HUES64 (cell line): Measurements from ENCODE around the gene FAM193A.

Experiments
- H3K27ac ChIP-seq: 2 replicates; pipeline ENCODE4 v1.7.0; 2013; ENCODE audit warnings: low read depth, low read length, inconsistent platforms
- H3K27me3 ChIP-seq: 2 replicates; pipeline ENCODE4 v1.6.1; 2013; ENCODE audit warnings: mild to moderate bottlenecking, low read length; ENCODE audit not compliant: insufficient read depth
- H3K36me3 ChIP-seq: 2 replicates; pipeline ENCODE4 v1.6.1; 2013; ENCODE audit warnings: mild to moderate bottlenecking, low read length; ENCODE audit not compliant: insufficient read depth
- H3K4me1 ChIP-seq: 2 replicates; pipeline ENCODE4 v1.6.1; 2013; ENCODE audit warnings: mild to moderate bottlenecking, low read length, moderate library complexity; ENCODE audit not compliant: insufficient read depth
- H3K4me3 ChIP-seq: 2 replicates; pipeline ENCODE4 v1.5.1; 2013; ENCODE audit warnings: mild to moderate bottlenecking, low read length, moderate library complexity
- H3K9ac ChIP-seq: 2 replicates; pipeline ENCODE4 v1.6.1; 2013; ENCODE audit warnings: mild to moderate bottlenecking, low read depth, low read length
- H3K9me3 ChIP-seq: 2 replicates; pipeline ENCODE4 v1.6.1; 2013; ENCODE audit warnings: low read depth, low read length; ENCODE audit not compliant: insufficient read depth
- WGBS: fragments of 150-250, 120-280 bp; methylation state at CpG from one replicate; pipeline ENCODE4 v1.1.7; 2013; ENCODE audit warnings: missing lambda C conversion rate; 5-methylcytosine and 5-hydroxymethylcytosine counted together

FAM193A gene

DNA sequence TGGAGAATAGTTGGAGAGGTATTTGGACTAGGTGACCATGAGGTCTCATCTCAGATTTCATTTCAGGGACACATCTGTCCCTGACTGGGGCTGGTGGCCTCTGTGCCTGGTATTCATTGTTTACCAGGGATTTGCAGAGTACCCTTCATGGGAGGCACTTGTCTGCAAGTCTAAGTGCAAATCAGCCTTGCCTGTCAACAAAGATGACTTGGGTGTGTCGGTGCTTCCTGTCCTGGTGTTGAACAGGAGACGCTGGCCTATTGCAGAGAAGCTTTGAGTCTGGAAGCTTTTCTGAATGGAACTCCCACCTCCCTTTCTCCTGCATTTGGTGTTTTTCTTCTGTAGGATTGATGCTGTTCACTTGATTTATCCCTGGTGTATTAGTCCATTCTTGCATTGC lies 115.6 kb downstream of the FAM193A start:
- no peaks in the 10 kb centered on the region for H3K4me1 ChIP-seq
- H3K27me3 ChIP-seq, result no peaks in the 10 kb centered on the region
- H3K36me3 ChIP-seq, result peaks cover 66% of the 10 kb centered on the region
- WGBS, result 92% methylated on average over 2 of the region's 2 CpGs
- no peak overlapping the region for H3K4me3 ChIP-seq
- H3K9ac ChIP-seq, result no peak overlapping the region
- no peak overlapping the region for H3K27ac ChIP-seq
- no peaks in the 10 kb centered on the region for H3K9me3 ChIP-seq

DNA sequence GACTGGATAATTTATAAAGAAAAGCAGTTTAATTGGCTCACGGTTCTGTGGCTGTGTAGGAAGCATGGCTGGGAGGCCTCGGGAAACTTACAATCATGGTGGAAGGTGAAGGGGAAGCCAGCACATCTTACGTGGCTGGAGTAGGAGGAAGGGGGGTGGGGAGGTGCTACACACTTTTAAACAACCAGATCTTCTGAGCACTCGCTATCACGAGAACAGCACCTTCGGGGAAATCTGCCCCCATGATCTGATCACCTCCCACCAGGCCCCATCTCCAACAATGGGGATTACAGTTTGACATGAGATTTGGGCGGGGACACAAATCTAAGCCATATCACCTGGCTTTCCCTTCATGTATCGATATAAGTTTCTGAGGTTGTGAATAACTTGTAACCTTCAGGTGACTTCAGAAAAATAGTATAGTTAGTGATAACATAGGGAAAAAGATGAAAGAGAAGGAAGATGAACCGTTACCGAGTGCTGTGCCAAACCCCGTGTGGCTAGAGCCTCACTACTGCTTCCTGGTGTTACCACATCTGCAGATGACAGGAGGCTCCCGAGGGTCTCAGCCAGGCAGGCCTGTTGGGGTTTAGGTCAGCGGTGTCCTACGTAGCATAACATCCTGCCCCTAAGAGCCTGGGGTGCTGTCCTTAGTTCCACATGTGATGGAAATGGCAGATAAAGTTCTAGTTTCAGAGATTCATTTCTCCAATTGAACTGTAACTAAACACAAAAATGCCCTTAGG lies 116.1 kb downstream of the FAM193A start:
- H3K4me1 ChIP-seq, result no peaks in the 10 kb centered on the region
- WGBS, result 92% methylated on average over 14 of the region's 14 CpGs
- peaks cover 68% of the 10 kb centered on the region for H3K36me3 ChIP-seq
- H3K9me3 ChIP-seq, result no peaks in the 10 kb centered on the region
- H3K27ac ChIP-seq, result no peak overlapping the region
- H3K9ac ChIP-seq, result no peak overlapping the region
- H3K4me3 ChIP-seq, result no peak overlapping the region
- H3K27me3 ChIP-seq, result no peaks in the 10 kb centered on the region

DNA sequence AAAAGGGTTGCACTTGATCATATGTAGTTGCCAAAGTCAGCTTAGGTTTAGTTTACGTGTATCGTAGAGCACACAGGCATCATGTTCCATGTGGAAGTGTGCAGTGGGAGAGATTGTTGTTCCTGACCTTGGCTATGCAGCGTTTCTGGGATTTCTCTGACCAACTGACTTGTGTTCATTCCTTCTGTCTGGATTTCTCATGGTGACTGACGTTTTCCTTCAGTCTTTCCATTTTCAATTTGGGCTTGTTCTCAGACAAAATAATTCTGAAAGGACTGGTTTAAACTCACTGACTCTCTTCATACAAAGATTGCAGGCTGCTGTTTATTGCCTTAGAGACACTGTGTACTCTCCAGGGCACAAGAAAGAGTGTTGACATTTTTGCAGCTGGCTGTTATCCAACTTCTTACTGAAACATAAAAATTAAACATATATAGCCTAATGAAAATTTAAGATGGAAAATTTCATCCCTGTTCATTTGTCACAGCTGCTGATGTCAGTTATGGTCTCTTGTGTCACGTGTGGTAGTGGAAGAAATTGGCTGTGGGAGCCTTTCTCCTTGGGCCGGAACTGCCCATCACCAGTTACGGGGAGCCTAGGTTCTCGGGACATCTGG lies 124.3 kb downstream of the FAM193A start:
- H3K4me1 ChIP-seq, result no peaks in the 10 kb centered on the region
- H3K36me3 ChIP-seq, result peaks cover 82% of the 10 kb centered on the region
- no peaks in the 10 kb centered on the region for H3K27me3 ChIP-seq
- no peak overlapping the region for H3K9ac ChIP-seq
- no peaks in the 10 kb centered on the region for H3K9me3 ChIP-seq
- no peak overlapping the region for H3K4me3 ChIP-seq
- 95% methylated on average over 8 of the region's 8 CpGs for WGBS
- no peak overlapping the region for H3K27ac ChIP-seq

DNA sequence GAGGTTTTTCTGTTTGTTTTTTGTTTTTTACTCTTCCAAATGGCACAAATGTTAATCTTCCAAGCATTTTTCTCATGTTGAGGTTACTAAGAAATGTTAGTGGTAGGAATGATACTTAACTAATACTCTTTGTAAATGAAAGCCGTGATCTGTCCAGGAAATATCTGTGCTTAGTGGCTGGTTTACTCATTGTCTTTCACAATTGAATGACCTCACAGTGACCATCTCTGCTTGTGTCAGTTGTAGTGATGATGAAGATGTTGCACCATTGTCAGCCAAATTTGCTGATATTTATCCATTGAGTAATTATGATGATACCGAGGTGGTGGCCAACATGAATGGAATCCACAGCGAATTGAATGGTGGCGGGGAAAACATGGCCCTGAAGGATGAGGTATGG lies 126.2 kb downstream of the FAM193A start:
- H3K36me3 ChIP-seq, result peaks cover 69% of the 10 kb centered on the region
- no peaks in the 10 kb centered on the region for H3K9me3 ChIP-seq
- 98% methylated on average over 4 of the region's 4 CpGs for WGBS
- H3K27me3 ChIP-seq, result no peaks in the 10 kb centered on the region
- H3K4me1 ChIP-seq, result no peaks in the 10 kb centered on the region
- no peak overlapping the region for H3K9ac ChIP-seq
- H3K27ac ChIP-seq, result no peak overlapping the region
- H3K4me3 ChIP-seq, result no peak overlapping the region

DNA sequence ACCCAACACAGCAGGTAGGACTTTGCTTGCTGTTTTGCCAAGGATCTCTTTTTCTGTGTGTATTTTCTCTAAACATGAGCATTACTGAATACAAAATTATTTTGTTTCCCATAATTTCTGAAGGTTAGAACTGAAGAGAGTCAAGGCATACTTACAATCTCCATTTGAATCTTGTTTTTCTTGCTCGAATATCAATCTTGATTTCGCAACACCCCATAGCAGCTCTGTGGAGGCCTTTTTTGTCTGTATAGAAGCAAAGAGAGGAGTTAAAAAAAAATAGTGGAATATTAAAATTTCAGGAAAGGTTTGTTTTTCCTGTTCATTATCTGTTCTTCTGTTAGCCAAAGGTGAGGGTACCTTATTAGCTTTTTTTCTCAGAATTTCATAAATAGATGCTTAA lies 126.8 kb downstream of the FAM193A start:
- Histone ChIP-seq H3K27ac (no peak overlapping the region), H3K9me3 (no peaks in the 10 kb centered on the region), H3K4me1 (no peaks in the 10 kb centered on the region), H3K27me3 (no peaks in the 10 kb centered on the region), H3K36me3 (peaks cover 67% of the 10 kb centered on the region), H3K4me3 (no peak overlapping the region), H3K9ac (no peak overlapping the region)
- 97% methylated on average over 2 of the region's 2 CpGs for WGBS

DNA sequence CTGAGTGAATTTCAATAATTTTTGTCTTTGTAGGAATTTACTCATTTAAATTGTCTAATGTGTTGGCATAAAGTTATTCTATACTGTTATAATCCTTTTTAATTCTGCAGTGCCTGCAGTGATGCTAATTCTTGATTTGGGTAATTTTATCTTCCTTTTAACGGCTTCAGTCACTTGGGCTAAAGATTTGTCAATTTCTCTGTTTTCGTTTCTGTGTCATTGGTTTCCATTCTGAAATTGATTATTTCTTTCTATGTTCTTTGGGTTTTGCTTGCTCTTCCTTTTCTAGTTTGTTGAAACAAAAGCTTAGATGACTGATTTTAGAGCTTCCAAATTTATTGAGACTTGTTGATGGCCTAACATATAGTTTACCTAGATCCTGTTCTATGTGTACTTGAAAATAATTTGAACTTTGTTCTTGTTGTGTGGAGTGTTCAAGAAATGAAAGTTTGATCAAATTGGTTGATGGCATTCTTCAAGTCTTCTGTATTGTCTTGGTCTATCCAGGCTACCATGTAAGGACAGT lies 130.3 kb downstream of the FAM193A start:
- WGBS, result 93% methylated on average over 2 of the region's 2 CpGs
- no peak overlapping the region for H3K9ac ChIP-seq
- H3K4me3 ChIP-seq, result no peak overlapping the region
- H3K27me3 ChIP-seq, result no peaks in the 10 kb centered on the region
- no peaks in the 10 kb centered on the region for H3K4me1 ChIP-seq
- no peak overlapping the region for H3K27ac ChIP-seq
- H3K9me3 ChIP-seq, result no peaks in the 10 kb centered on the region
- H3K36me3 ChIP-seq, result peaks cover 61% of the 10 kb centered on the region

DNA sequence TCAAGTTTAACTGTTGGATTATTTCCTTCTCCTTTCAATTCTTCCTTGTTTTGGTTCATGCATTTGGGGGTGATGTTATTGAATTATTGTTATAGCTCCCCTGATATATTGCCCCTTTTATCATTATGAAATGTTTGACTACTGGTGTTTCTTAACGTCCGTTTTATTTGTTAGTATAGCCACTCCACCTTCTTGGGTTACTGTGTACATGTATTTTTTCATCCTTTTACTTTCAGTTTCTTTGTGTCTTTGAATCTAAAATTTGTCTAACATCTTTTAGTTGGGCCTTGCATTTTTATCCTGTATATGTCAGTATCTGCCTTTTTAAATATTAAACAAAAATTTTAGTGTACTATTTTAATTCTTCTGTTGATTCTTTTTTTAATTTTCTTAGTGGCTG lies 131.0 kb downstream of the FAM193A start:
- Histone ChIP-seq H3K9ac (no peak overlapping the region), H3K27me3 (no peaks in the 10 kb centered on the region), H3K27ac (no peak overlapping the region), H3K36me3 (peaks cover 66% of the 10 kb centered on the region), H3K4me3 (no peak overlapping the region), H3K9me3 (no peaks in the 10 kb centered on the region), H3K4me1 (no peaks in the 10 kb centered on the region)
- no CpG with 5 or more reads among the region's 2 CpGs for WGBS

DNA sequence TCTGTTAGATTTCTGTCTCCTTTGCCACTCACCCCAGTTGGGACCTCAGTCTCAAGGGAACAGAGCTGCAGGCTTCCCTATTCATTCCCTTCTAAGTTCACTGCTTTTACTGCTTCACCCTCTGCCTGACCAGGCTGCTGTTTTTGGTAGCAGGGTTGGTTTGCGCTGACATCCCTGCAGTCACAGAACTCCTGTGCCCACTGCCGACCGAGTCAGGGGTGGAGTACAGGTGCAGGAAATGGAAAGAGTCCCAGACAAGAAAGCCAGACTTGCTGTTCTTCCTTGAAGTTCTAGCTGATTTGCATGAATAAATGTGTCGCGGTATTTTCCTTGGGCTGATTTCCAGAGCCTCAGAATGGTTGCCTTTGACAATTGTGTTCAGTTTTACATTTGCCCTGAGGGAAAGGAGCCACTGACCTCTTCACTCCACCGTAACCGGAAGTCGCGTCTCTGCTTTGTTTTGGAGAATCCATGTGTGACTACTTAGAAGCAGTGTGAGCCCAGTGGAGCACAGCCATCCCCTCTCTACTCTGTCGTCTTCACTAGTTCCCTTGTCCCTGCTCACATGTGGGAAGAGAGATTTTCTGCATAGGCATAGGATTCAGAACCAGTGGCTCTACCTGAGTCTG lies 134.9 kb downstream of the FAM193A start:
- 90% methylated on average over 10 of the region's 10 CpGs for WGBS
- Histone ChIP-seq H3K9me3 (no peaks in the 10 kb centered on the region), H3K9ac (no peak overlapping the region), H3K36me3 (peaks cover 77% of the 10 kb centered on the region), H3K27ac (no peak overlapping the region), H3K4me1 (no peaks in the 10 kb centered on the region), H3K27me3 (no peaks in the 10 kb centered on the region), H3K4me3 (no peak overlapping the region)

DNA sequence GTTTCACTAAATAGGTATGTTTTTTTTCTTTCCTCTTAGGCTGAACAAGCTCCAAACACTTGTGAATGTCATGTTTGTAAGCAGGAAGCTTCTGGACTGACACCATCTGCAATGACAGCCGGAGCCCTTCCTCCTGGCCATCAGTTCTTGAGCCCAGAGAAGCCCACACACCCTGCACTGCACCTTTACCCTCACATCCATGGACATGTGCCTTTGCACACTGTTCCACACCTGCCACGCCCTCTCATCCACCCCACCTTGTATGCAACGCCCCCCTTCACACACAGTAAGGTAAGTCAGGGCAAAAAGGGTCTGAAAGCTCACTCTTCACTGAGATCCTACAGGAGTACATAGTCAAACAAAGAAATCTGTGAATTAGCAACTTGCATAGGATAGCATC lies 135.6 kb downstream of the FAM193A start:
- H3K36me3 ChIP-seq, result peaks cover 78% of the 10 kb centered on the region
- H3K9ac ChIP-seq, result no peak overlapping the region
- H3K9me3 ChIP-seq, result no peaks in the 10 kb centered on the region
- no peaks in the 10 kb centered on the region for H3K27me3 ChIP-seq
- H3K4me1 ChIP-seq, result no peaks in the 10 kb centered on the region
- no peak overlapping the region for H3K4me3 ChIP-seq
- no peak overlapping the region for H3K27ac ChIP-seq
- 91% methylated on average over 3 of the region's 3 CpGs for WGBS

DNA sequence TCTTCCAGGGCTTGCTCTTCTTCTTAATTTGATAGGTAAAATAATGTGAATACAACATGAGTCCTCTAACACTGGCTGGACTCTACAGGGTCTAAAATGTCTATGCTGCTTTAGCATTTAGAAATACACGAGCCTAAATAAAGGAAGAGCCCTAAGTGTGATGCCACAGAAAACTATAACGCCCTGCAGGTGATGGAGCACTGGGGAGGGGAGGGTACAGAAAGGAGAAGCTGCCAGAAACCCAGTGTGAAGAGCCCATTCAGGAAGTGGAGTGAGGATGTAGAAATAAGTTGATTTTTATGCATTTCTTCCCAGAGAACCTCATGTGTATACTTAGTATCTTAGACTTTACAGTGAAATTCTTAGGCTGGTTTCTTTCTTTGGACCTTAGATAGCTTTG lies 136.3 kb downstream of the FAM193A start:
- Histone ChIP-seq H3K4me3 (no peak overlapping the region), H3K4me1 (no peaks in the 10 kb centered on the region), H3K27me3 (no peaks in the 10 kb centered on the region), H3K9me3 (no peaks in the 10 kb centered on the region), H3K27ac (no peak overlapping the region), H3K36me3 (peaks cover 76% of the 10 kb centered on the region), H3K9ac (no peak overlapping the region)
- WGBS, result 94% methylated on average over 2 of the region's 2 CpGs

DNA sequence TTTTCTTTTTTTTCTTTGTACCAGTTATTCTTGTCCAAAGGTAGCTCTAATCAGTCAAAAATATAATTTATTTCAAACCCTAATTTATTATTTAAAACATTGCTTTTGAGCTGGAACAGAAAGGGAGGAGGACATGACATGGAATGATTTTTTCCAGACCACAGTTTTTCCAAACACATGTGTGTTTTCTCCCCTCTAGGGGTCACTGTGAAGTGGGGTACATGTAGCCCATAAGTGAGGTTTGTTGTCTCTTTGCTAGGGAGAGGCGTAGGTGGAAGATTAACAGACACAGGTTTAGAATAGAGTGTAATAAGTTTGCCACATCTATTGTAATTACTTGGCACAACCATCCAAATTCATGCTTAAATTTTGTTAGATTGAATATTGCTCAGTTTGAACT lies 136.7 kb downstream of the FAM193A start:
- WGBS, result 86% methylated on average over 1 of the region's 1 CpG
- no peaks in the 10 kb centered on the region for H3K9me3 ChIP-seq
- H3K36me3 ChIP-seq, result peaks cover 73% of the 10 kb centered on the region
- H3K9ac ChIP-seq, result no peak overlapping the region
- H3K4me3 ChIP-seq, result no peak overlapping the region
- H3K27ac ChIP-seq, result no peak overlapping the region
- no peaks in the 10 kb centered on the region for H3K4me1 ChIP-seq
- no peaks in the 10 kb centered on the region for H3K27me3 ChIP-seq
